ENCODE results near the gene APAF1.

APAF1 gene

DNA sequence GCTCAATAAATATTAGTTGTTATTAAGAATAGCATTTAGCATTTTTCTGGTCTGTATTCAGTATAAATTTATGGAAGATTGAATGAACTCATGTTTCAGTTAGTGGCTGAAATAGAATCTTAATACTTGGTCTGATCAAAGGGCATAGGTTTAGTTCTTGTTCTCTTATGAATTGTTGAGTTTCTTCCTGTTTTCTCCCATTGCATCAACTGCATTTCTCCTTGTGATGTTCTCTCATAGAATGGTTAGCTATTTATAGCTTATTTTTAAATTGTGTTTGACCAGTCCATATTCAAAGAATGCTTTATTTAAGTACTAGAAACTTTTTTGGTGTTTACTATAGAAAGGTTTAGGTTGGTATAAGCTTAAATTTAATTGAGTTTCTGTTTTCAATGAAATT, 29.8 kb downstream of the APAF1 start:
- DNase-seq, result no peak

DNA sequence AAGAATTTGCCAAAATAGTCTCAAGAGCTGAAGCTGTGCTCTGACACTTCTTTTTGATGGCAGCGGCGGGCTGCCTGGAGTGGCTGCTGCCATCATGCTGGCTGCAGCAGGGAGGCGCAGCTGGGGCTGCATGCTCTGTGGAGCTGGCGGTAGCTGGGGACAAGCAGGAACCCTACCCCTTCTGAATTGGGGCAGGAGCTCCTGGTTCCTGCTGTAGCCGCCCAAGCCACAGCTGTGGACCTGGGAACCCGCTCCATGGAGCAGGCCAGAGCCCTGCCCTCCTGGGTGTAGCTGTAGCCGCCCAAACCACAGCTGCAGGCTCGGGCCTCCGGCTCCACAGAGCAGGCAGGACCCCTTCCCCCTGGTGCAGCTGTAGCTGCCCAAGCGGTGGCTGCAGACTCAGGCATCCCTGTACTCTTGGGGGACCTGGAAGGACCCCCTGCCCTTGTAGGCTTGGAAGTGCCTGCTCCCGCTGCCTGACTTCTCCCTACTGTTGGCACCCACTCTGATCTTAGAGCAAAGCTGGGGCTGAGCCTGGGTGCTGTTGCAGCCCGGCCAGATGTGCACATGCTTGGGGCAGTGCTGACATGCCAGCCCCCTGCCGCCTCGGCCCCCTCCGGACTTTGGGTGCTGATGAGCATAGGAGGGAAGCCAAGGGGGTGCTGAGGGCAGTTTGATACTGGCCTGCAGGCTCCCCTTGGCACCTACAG, 33.3 kb downstream of the APAF1 start:
- no peak for DNase-seq

DNA sequence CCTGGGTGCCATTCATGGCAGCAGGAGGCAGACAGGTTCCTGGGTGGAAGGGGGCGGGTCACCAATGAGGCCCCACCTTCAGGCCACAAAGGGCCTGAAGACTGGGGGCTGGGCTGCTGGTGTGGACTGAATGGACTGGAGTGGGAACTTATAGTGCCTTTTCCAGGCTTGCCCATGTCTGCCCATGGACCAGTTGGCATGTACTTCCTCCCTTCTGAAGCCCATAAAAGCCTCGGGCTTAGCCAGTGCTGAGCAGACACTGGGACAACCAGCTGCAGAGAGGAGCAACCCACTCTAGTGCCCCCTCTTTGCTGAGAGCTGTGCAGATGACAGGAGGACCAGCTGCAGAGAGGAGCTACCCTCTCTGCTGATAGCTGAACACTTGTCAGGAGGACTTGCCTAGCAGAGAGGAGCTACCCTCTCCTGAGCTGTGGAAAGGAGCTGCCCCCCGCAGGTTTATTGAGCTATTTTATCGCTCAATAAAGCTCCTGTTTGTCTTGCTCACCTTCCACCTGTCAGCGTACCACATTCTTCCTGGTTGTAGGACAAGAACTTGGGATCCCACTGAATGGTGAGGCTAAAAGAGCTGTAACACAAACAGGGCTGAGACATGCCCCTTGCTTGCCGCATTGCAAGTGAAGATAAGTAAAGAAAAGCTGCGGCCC, 34.0 kb downstream of the APAF1 start:
- DNase-seq, result no peak

DNA sequence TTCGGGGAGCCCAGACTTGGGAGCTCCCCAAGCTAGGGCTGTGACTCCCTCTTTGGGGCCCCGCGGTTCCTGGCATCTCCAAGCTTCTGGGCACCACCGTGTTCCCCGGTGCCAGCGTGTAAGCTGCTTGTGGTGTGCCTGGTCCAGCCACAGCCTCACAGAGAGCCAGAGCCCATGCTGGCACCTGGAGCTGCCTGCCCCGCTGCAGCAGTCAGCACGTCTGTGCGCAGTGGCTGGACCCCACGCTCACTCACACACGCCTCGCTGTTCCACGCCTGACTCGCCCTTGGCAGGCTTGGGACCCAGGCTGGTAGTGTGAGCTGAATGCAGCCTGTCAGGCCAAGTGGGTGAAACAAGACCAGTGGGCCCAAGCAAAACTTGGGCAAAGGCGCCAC, 34.5 kb downstream of the APAF1 start:
- no peak for DNase-seq

DNA sequence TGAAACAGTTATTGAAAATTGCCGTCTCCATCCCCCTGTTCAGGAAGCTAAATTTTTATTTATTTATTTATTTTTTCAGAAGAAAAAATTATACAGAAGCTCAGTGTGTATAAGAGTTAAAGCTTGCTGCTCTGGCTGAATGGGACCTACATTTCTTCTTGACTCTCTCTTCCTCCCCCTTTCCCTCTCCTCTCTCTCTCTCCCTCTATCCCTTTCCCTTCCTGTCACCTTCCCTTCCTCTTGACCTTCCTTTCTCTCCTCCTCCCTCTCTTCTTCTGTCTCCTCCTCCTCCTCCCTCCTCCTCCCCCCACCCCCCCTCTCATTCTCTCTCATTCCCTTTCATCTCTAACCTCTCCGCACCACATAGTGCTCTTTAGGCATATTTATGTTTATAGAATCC, 39.1 kb downstream of the APAF1 start:
- DNase-seq, result no peak

DNA sequence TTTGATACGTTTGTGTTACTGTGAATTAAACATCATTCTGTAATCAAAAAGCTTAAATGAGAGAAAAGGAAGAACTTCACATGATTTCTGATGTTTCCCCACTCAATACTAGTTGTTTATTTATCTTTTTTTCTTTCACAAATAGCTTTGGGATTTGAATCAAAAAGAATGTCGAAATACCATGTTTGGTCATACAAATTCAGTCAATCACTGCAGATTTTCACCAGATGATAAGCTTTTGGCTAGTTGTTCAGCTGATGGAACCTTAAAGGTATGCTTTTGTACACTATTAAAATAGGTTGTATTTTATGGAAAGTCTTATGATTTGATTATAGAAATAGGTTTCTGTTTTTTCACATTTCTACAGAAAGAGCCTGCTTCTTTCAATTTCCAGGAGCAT, 41.5 kb downstream of the APAF1 start:
- no peak for DNase-seq

DNA sequence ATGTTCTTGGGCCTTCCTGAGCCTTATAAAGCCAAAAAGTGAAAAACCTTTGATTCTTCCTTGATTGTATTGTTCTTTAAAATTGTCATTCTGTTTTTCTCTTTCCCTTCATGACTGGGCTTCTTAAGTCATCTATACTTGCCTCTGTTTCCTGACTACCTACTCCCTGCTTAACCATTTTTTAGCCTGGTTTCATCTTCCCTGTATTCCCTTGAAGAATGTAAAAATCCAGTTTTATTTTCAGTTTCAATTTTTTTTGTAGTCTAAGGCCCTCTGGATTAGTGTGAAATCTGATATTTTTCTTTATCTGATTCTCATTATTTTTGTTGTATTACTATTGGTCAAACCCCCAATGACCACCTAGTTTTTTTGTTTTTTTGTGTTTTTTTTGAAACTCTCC, 46.3 kb downstream of the APAF1 start:
- DNase-seq, result no peak

DNA sequence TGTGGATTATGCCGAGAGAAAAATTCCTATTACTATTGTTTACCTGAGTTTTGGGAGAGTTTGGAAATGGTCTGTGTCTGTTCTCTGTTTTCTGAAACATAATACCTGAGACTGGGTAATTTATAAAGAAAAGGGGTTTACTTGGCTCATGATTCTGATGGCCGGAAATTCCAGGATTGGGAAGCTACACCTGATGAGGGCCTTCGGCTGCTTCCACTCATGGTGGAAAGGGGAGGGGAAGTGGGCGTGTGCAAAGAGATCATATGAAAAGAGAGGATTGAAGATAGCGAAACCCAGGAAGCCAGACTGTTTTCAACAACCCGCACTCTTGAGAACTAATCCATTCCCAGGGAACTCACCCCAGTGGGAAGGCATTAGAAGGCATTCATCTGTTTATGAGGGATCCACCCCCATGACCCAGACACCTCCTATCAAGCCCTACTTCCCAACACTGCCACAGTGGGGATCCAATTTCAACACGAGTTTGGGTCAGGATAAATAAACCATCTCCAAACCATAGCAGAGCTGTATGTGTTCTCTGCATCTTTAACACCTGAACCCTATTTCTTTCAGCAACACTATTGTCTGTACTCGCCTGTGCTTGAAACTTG, 51.1 kb downstream of the APAF1 start:
- DNase-seq, result no peak

DNA sequence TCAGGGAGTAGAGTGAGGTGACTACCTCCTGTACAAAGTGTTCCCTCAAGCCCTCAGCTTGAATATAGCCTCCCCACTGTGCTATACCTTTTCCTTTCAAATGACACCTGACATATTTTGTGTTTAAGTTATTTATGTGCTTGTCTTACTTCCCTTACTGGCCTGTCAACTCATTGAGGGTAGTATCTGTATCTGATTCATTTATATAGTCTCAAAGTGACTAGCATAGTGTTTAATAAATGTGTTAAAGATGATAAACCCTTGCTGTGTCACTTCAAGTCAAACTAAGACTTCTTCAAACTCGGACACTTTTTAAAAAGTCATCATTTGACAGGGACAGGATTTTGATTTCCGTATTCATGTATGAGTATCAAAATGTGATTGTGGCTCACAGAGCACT, 52.1 kb downstream of the APAF1 start:
- no peak for DNase-seq

DNA sequence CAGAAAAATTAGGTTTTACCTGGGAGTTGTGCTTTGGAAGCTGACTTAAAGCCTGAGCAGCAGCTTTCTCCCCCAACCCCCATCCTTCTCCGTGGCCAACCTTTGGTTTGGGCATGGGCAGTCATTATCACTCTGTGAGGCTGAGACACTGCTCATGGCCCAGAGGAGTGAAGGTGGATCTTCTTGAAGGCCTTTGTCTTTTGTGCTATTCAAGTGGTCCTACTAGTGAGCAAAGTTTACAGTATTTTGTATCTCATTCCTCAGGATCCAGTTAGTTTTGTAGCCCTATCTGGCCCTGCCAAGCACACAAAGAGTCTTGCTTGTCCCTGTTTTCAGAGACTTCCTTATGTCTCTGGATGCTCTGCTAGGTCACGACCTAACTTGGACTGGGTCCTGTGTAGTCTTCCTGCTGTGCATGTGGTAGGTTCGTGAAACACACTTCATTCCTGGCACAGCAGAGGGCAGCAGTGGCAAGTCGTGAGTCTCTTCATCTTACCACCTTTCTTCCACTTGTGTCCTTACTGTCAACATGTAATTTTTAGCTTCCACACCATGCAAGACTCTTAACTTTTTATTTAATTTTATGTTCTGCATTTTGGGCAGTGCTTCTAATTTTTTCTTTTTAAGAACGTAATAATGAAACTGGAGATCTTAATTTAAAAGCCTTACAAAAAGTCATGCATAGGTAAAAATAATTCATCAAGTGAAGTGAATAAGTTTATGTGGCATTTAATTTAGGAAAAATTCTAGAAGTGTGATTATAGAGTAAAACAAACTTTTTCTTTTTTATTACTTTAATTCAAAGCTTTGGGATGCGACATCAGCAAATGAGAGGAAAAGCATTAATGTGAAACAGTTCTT, 53.7 kb downstream of the APAF1 start:
- DNase-seq, result no peak

DNA sequence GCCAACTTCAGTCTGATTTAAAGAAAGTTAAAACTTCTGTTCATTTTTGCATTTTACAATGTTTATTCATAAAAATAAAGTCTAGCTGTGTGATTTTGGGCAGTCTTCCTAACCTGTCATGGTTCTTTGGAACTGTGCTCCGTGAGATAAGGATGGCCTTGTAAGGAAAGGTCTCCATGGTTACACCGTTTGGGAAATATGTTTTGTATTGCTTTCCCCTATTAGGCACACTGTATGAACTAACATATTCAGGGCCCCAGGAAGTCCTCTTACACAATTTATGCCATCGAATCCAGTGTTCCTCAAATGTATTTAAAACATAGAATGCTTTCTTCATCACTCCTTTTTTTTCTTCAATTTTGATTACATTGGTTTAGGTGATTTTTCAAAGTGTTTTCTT, 54.5 kb downstream of the APAF1 start:
- no peak for DNase-seq

DNA sequence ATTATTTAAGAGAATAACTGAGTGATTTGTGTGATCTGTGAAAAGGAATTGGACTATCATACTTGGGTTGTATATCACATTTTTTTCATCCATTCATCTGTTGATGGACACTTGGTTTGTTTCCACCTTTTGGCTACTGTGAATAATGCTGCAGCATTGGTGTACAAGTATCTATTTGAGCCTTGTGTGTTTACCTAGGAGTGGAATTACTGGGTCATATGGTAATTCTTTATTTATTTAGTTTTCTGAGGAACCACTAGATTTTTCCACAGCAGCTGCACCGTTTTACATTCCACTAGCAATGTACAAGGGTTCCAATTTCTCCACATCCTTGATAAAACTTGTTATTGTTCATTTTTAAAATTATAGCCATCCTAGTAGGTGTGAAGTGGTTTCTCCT, 56.1 kb downstream of the APAF1 start:
- no peak for DNase-seq

DNA sequence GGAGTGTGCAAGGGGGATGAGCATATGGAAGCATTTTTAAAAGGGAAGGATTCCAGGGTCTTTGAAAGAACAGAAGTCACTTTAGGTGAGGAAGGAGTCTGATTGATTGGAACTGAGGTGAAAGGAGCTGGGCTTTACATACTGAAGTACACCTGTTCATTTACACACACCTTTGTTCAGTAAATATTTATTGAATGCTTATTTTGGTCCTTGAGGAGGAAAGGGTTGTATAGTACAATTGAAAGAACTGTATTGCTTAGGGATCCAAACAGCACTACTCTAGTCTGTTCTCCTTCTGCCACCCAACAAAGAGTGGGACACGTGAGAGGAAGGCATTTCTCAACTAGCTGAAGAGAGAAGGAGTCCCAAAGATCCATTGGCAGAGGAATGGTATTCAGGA, 63.9 kb downstream of the APAF1 start:
- no peak for DNase-seq

DNA sequence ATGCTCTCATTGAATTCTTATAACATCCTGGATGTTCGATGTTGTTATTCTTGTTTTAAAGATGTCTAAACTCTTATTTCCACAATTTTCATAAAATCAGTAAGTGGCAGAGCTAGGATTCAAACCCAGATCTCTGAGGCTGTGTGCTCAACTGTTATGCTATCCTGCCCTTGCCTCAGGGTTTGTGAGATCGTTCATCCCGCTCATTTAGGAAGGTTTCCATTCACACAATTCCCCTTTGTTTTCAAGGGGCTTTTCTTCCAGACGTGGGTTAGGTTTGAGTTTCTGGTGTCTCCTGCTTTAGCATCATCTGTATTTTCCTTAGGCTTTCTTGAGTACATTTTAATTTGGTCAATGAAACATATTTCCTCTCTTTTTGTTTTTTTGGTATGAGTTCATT, 69.3 kb downstream of the APAF1 start:
- no peak for DNase-seq

DNA sequence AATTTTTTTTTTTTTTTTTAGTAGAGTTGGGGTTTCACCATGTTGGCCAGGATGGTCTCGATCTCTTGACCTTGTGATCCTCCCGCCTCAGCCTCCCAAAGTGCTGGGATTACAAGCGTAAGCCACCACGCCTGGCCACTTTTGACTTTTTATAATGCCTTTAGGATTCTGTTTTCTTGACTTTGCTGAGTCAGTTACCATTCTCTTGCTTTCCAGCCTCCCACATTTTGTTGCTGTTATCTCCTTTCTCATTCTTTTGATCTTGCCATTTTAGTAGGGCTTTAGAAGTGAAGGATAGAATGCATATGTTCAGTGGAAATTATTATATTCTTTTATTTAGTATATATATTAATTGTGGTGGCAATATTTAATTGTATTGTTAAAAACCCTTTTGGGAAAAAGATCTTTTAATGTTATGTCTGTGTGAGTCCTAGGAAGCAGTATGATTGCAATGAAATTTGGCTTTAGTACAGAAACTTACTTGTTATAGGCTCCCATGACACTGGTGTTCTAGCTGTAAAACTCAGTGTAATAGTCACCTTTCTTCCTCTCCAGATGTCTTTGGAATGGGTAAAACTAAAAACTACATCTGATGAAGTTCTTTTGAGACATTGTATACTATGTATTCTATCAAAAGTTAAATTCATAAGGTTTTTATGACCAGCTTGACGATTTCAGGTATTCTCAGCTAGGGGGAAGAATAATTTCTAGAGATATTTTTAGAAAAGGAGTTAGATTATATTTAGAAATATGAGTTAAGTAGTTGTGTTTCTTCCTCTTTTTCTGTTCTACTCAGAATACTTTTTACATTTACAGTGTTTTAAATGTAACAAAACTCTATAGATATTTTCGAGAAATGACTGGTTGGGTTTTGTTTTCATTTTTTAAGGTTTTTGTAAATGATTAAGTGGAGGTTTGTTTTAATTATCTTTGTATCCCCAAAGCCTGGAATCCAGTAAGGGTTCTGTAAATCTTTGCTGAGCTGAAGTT, 74.7 kb downstream of the APAF1 start:
- DNase-seq, result no peak

DNA sequence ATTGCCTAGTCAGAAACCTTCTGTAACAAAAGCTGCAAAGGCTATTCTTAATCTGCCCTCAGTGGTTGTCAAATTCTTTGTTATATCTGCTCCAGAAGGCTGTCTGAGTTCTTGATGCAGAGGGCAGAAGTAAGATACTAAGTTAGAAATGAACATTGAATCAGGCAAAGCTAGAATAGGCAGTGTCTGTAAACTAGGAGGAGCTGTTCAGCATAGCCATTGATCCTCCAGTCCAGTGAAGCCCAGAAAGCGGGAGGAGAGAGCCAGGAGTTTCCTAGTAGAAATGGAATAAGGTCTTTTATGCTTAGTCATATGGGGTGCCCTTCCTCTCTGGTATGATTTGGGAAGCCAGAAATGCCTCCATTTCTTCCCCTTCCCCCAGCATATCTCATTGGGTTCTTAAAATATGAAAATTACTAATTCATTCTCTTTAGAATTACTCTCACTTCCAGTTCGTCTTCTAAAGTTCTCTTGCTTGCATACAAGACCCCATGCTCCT, 76.2 kb downstream of the APAF1 start:
- DNase-seq, result no peak

DNA sequence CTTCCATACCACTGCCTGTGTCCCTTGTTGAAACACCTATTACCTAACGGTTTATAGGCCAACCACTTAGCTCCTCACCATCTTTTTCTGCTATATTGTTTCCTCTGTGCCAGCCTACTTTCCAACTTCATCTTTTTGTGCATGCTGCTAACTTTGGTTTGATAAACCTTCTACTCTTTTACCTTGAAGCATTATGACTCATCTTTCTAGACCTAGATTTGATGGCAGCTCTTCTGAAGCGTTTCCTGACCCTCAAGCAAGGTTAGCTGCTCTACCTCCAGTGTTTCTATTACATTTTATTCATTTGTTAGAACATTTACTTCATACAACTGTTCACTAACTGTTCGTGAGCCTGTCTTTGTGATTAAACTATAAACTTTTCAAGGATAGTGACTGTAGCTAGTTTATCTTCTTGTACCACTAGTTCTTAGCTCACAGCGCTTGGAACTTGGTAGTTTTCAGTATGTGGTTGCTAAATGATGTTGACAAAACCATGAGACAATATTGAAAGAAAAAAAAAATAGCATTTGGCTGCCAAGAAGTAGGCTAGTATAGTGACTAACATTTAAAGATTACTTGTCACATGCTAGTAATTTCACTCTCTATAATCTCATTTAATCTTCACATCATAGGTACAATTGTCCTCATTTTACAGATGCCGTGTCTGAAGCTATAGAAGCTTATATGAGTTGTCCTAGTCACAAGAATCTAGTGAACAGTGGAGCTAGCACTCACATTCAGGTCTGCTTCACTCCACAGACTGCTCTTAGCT, 79.5 kb downstream of the APAF1 start:
- DNase-seq, result no peak

DNA sequence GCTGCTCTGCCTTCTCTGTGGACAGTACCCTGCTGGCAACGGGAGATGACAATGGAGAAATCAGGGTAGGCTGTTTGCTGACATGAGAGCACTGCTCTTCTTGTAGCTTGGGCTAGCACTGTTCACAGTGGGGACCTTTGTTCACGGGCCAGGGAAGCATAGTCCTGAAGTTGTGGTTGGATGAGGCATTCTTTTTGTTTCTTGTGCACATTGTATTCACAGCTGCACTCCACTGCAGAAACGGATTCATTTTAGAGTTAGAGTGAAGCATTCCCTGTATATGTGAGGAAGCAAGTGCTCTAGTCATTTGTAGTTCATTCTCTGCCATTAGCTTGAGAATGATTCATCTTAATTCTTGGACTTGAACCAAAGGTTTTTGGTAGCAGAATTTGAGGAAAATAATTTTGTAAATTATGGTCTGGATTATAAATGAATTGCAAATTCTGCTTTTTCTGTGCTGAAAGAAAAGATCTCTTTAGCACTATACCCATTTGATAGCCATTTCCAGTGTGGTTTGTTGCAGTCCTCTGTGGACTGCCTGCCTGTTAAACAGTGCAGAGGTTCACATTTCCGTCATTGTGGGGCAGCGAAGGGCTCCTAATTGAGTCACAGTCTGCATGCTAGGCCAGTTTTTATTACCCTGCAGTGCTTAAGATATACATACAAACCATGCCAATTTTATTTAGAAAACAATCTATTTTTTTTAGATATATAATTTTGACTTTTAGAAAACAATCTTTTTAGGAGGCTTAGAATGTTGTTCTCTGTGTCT, 80.6 kb downstream of the APAF1 start:
- DNase-seq, result no peak

DNA sequence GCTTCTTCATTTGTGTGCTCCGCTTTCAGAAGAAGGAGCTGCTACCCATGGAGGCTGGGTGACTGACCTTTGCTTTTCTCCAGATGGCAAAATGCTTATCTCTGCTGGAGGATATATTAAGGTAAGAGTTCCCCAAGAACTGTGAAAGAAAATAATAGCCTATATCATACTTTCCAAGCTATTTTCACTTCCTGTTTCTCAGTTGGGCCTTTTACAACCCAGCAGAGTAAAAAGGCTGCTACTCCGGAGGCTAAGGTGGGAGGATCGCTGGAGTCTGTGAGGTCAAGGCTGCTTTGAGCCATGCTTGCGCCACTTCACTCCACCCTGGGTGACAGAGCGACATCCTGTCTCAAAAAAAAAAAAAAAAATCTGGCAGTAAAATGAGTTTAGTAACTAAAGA, 82.1 kb downstream of the APAF1 start:
- DNase-seq, result no peak

DNA sequence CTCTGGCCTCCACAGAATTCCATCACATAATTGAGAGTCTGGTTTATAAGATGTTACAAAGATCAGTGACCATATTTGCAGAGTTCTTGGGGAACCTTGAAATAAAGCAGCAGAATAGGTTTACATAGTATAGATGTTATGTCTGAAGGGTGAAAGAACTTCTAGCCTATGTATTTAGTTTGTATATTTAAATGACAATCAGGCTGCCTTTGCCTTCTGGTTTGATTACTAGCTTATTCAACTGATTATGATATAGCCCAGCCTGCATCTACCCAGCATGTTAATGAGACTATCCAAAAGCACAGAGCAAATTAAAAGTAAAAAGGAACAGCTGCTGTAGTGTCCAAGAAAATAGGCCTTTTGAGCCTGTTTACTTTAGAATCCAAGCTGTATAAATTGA, 85.3 kb downstream of the APAF1 start:
- no peak for DNase-seq

Data from NCI-H1048 (cell line).